ENCODE measurements around the gene TENM3.
A peak's percentile ranks its signal among the peaks of the same experiment; 100 is the strongest.

The TENM3 gene

DNA sequence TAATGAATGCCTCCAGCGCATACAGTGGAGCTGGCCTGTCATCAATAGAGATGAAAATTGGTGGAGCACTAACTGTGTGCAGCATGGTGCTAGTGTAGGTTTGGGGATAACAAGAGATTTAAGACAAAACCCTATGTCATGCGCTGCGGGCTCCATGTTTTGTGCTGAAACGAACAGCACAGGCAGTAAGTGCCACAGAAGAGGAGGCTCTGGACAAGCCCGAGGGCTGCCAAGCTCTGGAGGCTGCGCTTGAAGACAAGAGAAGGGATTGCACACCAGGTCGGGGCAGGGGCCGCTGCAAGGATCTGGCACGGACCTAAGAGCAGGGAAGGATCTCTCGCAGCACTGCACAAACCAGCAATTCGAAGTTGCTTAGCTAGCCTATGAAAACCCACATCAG lies 35.5 kb downstream of the TENM3 start:
- ATAC-seq (ENCODE audit: low read depth) (no peak), DNase-seq (ENCODE audit: low spot score) (no peak)
- H3K9me3 ChIP-seq (ENCODE audit: severe bottlenecking) = no peaks in the 10 kb centered on the region
- TF ChIP-seq, protein P1, sequence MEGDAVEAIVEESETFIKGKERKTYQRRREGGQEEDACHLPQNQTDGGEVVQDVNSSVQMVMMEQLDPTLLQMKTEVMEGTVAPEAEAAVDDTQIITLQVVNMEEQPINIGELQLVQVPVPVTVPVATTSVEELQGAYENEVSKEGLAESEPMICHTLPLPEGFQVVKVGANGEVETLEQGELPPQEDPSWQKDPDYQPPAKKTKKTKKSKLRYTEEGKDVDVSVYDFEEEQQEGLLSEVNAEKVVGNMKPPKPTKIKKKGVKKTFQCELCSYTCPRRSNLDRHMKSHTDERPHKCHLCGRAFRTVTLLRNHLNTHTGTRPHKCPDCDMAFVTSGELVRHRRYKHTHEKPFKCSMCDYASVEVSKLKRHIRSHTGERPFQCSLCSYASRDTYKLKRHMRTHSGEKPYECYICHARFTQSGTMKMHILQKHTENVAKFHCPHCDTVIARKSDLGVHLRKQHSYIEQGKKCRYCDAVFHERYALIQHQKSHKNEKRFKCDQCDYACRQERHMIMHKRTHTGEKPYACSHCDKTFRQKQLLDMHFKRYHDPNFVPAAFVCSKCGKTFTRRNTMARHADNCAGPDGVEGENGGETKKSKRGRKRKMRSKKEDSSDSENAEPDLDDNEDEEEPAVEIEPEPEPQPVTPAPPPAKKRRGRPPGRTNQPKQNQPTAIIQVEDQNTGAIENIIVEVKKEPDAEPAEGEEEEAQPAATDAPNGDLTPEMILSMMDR (IDR thresholded peaks at IDR 0.05; ENCODE audit: poor library complexity, severe bottlenecking) = no peak
- no peaks in the 10 kb centered on the region for H3K27me3 ChIP-seq (ENCODE audit: insufficient read depth, poor library complexity, severe bottlenecking)
- no peaks in the 10 kb centered on the region for H3K4me1 ChIP-seq (ENCODE audit: insufficient read depth, poor library complexity, severe bottlenecking)
- no peaks in the 10 kb centered on the region for H3K36me3 ChIP-seq (ENCODE audit: low read depth)
- H3K27ac ChIP-seq (ENCODE audit: poor library complexity, severe bottlenecking) = no peak overlapping the region
- H3K4me3 ChIP-seq (ENCODE audit: severe bottlenecking) = no peak overlapping the region

DNA sequence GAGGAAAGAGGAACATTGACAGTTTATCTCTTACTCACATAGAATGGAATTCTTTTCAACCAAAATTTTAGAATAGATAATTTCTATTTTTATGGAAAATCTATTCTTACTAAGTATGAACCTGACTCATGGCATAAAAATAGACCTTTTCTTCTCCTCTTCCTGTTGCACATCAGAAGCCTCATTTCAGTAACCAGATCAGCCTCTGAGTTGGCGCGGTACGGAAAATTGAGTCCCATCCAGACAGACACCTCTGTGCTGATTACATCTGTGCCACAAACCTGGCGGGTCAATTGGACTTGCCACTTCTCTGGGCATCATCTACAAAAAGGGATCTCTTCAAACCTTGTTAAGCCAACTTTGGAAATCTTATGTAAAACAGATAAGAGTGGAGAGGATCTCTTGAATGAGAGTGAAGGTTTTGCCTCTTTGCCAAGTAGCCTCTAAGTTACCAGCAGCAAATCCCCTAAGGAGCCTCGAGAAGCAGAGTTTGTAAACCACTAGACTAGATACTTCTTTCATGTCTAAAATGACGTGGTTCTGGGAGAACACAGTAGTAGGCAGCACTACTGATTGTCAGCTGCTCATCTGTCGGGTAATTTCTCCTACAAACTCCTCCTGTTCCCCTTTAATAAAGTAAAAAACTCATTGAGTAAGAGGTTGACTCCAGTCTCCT lies 37.4 kb downstream of the TENM3 start:
- no peaks in the 10 kb centered on the region for H3K9me3 ChIP-seq (ENCODE audit: severe bottlenecking)
- no peak overlapping the region for H3K4me3 ChIP-seq (ENCODE audit: severe bottlenecking)
- no peaks in the 10 kb centered on the region for H3K36me3 ChIP-seq (ENCODE audit: low read depth)
- H3K27ac ChIP-seq (ENCODE audit: poor library complexity, severe bottlenecking) = no peak overlapping the region
- TF ChIP-seq, protein P1 (IDR thresholded peaks at IDR 0.05; ENCODE audit: poor library complexity, severe bottlenecking) = no peak
- ATAC-seq (ENCODE audit: low read depth) (no peak), DNase-seq (ENCODE audit: low spot score) (no peak)
- no peaks in the 10 kb centered on the region for H3K4me1 ChIP-seq (ENCODE audit: insufficient read depth, poor library complexity, severe bottlenecking)
- no peaks in the 10 kb centered on the region for H3K27me3 ChIP-seq (ENCODE audit: insufficient read depth, poor library complexity, severe bottlenecking)

DNA sequence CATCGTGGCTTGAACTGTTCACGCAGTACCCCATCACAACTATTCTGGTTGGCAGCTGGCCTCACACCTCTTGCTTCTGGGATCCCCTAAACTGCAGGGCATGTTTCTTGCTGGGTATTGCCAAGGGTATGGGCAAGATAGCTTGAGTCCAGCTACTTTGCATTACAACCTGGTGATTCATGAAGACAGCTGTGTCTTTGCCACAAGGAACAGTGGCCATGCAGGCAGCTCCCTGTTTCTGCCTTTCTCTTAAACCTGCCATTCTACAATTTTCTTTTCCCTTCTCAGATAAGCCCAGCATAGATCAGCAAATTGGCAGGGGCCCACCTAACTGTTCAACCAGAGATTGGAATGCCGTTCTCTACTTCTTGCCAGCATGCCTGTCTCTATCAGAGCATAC lies 42.8 kb downstream of the TENM3 start:
- H3K27me3 ChIP-seq (ENCODE audit: insufficient read depth, poor library complexity, severe bottlenecking) = no peaks in the 10 kb centered on the region
- H3K4me3 ChIP-seq (ENCODE audit: severe bottlenecking) = no peak overlapping the region
- H3K4me1 ChIP-seq (ENCODE audit: insufficient read depth, poor library complexity, severe bottlenecking) = no peaks in the 10 kb centered on the region
- no peak for DNase-seq (ENCODE audit: low spot score)
- H3K27ac ChIP-seq (ENCODE audit: poor library complexity, severe bottlenecking) = no peak overlapping the region
- ATAC-seq (ENCODE audit: low read depth) = peak; percentile 41; the same call in 2 of the 3 replicates
- H3K9me3 ChIP-seq (ENCODE audit: severe bottlenecking) = no peaks in the 10 kb centered on the region
- TF ChIP-seq, protein P1 (IDR thresholded peaks at IDR 0.05; ENCODE audit: poor library complexity, severe bottlenecking) = no peak
- no peaks in the 10 kb centered on the region for H3K36me3 ChIP-seq (ENCODE audit: low read depth)

DNA sequence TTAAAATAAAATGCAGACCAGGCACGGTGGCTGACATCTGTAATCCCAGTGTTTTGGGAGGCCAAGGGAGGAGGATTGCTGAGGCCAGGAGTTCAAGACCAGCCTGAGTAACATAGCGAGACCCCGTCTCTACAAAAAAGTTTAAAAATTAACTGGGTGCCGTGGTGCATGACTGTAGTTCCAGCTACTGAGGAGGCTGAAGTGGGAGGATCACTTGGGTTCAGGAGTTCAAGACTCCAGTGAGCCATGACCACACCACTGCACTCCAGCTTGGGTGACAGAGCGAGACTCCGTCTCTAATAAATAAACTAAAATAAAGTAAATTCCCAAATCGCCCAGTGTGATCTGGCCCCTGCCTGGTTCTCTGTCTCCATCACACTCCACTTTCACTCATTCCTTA lies 43.7 kb downstream of the TENM3 start:
- ATAC-seq (ENCODE audit: low read depth) (no peak), DNase-seq (ENCODE audit: low spot score) (no peak)
- H3K4me3 ChIP-seq (ENCODE audit: severe bottlenecking) = no peak overlapping the region
- no peaks in the 10 kb centered on the region for H3K4me1 ChIP-seq (ENCODE audit: insufficient read depth, poor library complexity, severe bottlenecking)
- no peaks in the 10 kb centered on the region for H3K27me3 ChIP-seq (ENCODE audit: insufficient read depth, poor library complexity, severe bottlenecking)
- no peak overlapping the region for H3K27ac ChIP-seq (ENCODE audit: poor library complexity, severe bottlenecking)
- TF ChIP-seq, protein P1 (IDR thresholded peaks at IDR 0.05; ENCODE audit: poor library complexity, severe bottlenecking) = no peak
- H3K36me3 ChIP-seq (ENCODE audit: low read depth) = no peaks in the 10 kb centered on the region
- no peaks in the 10 kb centered on the region for H3K9me3 ChIP-seq (ENCODE audit: severe bottlenecking)

DNA sequence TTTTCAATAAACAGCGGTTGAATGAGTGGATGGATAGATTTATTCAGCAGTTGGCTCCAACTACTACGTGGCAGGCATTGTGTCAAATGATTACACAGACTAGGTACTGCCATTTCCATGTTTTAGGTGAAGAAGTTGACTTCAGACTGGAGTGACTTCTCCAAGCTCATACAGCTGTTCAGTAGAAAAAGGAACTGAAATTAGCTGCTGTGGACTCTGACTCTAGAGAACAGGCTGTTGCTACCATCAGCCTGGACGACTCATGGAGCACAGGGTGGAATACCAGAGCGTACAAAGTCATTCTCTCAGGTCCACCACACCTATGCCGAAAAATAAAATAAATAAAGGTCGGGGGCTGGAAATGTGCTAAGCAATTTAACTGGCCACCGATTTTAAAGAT lies 45.3 kb downstream of the TENM3 start:
- Histone ChIP-seq H3K27ac (ENCODE audit: poor library complexity, severe bottlenecking) (no peak overlapping the region), H3K36me3 (ENCODE audit: low read depth) (no peaks in the 10 kb centered on the region), H3K27me3 (ENCODE audit: insufficient read depth, poor library complexity, severe bottlenecking) (no peaks in the 10 kb centered on the region), H3K4me3 (ENCODE audit: severe bottlenecking) (no peak overlapping the region), H3K9me3 (ENCODE audit: severe bottlenecking) (no peaks in the 10 kb centered on the region), H3K4me1 (ENCODE audit: insufficient read depth, poor library complexity, severe bottlenecking) (no peaks in the 10 kb centered on the region)
- DNase-seq (ENCODE audit: low spot score) (no peak), ATAC-seq (ENCODE audit: low read depth) (no peak)
- TF ChIP-seq, protein P1 (IDR thresholded peaks at IDR 0.05; ENCODE audit: poor library complexity, severe bottlenecking) = no peak

Data from RWPE2 (cell line).